Activated B cell treated with CpG ODN at 0.5 μM for 24 hours (primary cell): Measurements from ENCODE around the gene PARP8. TPM values are rescaled to one million over a fixed set of nuclear protein-coding genes. Genes with fewer than 3 reads are reported as not detected.

Source experiments
- ATAC-seq: fragments of 200-7000 bp; cut with Tn5 transposase; one replicate; pipeline ENCODE4 v1.10.0; 2021; ENCODE audit warnings: low read depth, mild to moderate bottlenecking, moderate library complexity
- CTCF ChIA-PET: fragments of 350-600 bp; sonication (Branson Sonifier 250); formaldehyde crosslinking; loops from one replicate; lab custom pipeline; 2021; ENCODE audit warnings: antibody characterized with exemption; lab: Charles Lee
- POLR2A ChIA-PET: fragments of 350-600 bp; sonication (Branson Sonifier 250); formaldehyde crosslinking; loops from one replicate; lab custom pipeline; 2021; ENCODE audit warnings: antibody characterized with exemption; lab: Charles Lee
- DNase-seq: peaks from one replicate; pipeline ENCODE4 v3.0.0; 2022
- H3K27ac Mint-ChIP-seq: one replicate; pipeline ENCODE4 v1.8.0; 2020; ENCODE audit warnings: mixed read lengths
- H3K27me3 Mint-ChIP-seq: one replicate; pipeline ENCODE4 v1.8.0; 2021; ENCODE audit warnings: mixed read lengths
- H3K36me3 Mint-ChIP-seq: one replicate; pipeline ENCODE4 v1.8.0; 2021; ENCODE audit warnings: low read depth, mixed read lengths
- H3K4me1 Mint-ChIP-seq: one replicate; pipeline ENCODE4 v1.8.0; 2021; ENCODE audit warnings: mixed read lengths
- H3K4me3 Mint-ChIP-seq: one replicate; pipeline ENCODE4 v1.8.0; 2020; ENCODE audit warnings: mild to moderate bottlenecking, mixed read lengths
- H3K9me3 Mint-ChIP-seq: one replicate; pipeline ENCODE4 v1.8.0; 2020; ENCODE audit warnings: mixed read lengths
- intact Hi-C: fragments of 100-400 bp; cut with micrococcal nuclease; formaldehyde crosslinking; loops from one replicate; pipeline ENCODE4 v1.15.1; 2024
- total RNA-seq: library from RNA; stranded (reverse); gene quantifications from 2 replicates; pipeline ENCODE4 v1.2.3, GENCODE V29; 2022
- TF ChIP-seq, protein P1 (sequence below): fragments of 200-600 bp; IDR thresholded peaks from one replicate; pipeline ENCODE4 v1.8.0; 2022; ENCODE audit warnings: antibody characterized with exemption, mild to moderate bottlenecking

The PARP8 gene
- total RNA-seq, 1 donor from 2014 or later = 56.0 TPM

GRCh38 chr5:50822761-50823160 lies 156.3 kb downstream of the PARP8 start:
- Mint-ChIP-seq H3K4me3 (no peak overlapping the region), H3K27ac (no peak overlapping the region), H3K4me1 (peaks cover 4% of the 10 kb centered on the region), H3K9me3 (no peaks in the 10 kb centered on the region), H3K27me3 (no peaks in the 10 kb centered on the region), H3K36me3 (peaks cover 78% of the 10 kb centered on the region)
- DNase-seq (no peak), ATAC-seq (no peak)
- ChIA-PET CTCF (no interaction called here), POLR2A (no interaction called here)
- TF ChIP-seq, protein P1, sequence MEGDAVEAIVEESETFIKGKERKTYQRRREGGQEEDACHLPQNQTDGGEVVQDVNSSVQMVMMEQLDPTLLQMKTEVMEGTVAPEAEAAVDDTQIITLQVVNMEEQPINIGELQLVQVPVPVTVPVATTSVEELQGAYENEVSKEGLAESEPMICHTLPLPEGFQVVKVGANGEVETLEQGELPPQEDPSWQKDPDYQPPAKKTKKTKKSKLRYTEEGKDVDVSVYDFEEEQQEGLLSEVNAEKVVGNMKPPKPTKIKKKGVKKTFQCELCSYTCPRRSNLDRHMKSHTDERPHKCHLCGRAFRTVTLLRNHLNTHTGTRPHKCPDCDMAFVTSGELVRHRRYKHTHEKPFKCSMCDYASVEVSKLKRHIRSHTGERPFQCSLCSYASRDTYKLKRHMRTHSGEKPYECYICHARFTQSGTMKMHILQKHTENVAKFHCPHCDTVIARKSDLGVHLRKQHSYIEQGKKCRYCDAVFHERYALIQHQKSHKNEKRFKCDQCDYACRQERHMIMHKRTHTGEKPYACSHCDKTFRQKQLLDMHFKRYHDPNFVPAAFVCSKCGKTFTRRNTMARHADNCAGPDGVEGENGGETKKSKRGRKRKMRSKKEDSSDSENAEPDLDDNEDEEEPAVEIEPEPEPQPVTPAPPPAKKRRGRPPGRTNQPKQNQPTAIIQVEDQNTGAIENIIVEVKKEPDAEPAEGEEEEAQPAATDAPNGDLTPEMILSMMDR = no peak
- intact Hi-C loops = no loop called here

- Mint-ChIP-seq H3K27me3 (no peaks in the 10 kb centered on the region), H3K36me3 (peaks cover 80% of the 10 kb centered on the region), H3K27ac (no peak overlapping the region), H3K9me3 (no peaks in the 10 kb centered on the region), H3K4me3 (no peak overlapping the region), H3K4me1 (peaks cover 4% of the 10 kb centered on the region)
- POLR2A ChIA-PET = no interaction called here
- CTCF ChIA-PET = no interaction called here
- ATAC-seq (no peak), DNase-seq (no peak)
- TF ChIP-seq, protein P1 = no peak
- intact Hi-C loops = no loop called here
Observed at GRCh38 chr5:50823568-50823967, 157.1 kb downstream of the PARP8 start.

DNA sequence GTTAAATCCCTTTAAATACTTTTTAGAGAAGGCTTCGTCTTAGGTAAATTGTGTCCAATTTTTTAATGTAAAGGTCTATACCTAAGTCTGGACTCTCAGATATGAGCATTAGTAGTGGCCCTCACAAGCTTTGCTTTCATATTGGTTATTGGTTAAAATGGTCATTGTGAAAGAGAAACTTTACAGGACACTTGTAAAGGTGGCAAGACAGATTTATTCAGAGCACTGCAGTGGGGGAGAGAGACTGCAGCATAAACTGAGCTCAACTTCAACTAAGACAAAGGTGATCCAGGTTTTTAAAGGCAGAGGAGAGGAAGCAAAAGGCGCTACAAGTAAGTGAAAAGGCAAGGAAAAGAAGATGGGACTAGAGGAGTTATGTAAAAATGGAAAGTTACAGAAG lies 157.7 kb downstream of the PARP8 start:
- CTCF ChIA-PET = no interaction called here
- Mint-ChIP-seq H3K27me3 (no peaks in the 10 kb centered on the region), H3K27ac (no peak overlapping the region), H3K9me3 (no peaks in the 10 kb centered on the region), H3K4me1 (peaks cover 4% of the 10 kb centered on the region), H3K4me3 (no peak overlapping the region), H3K36me3 (peaks cover 81% of the 10 kb centered on the region)
- TF ChIP-seq, protein P1 = no peak
- intact Hi-C loops = no loop called here
- no peak for ATAC-seq
- POLR2A ChIA-PET = no interaction called here
- no peak for DNase-seq

- peaks cover 71% of the 10 kb centered on the region for H3K36me3 Mint-ChIP-seq
- POLR2A ChIA-PET = no interaction called here
- CTCF ChIA-PET = no interaction called here
- intact Hi-C loops = no loop called here
- TF ChIP-seq, protein P1 = no peak
- H3K4me1 Mint-ChIP-seq = peaks cover 4% of the 10 kb centered on the region
- H3K4me3 Mint-ChIP-seq = no peak overlapping the region
- H3K27me3 Mint-ChIP-seq = no peaks in the 10 kb centered on the region
- ATAC-seq = no peak
- DNase-seq = no peak
- H3K9me3 Mint-ChIP-seq = no peaks in the 10 kb centered on the region
- H3K27ac Mint-ChIP-seq = no peak overlapping the region
Observed at GRCh38 chr5:50827516-50828247, 161.2 kb downstream of the PARP8 start.

- CTCF ChIA-PET = no interaction called here
- Mint-ChIP-seq H3K36me3 (peaks cover 67% of the 10 kb centered on the region), H3K27me3 (no peaks in the 10 kb centered on the region), H3K4me1 (peaks cover 4% of the 10 kb centered on the region), H3K4me3 (no peak overlapping the region), H3K27ac (no peak overlapping the region), H3K9me3 (no peaks in the 10 kb centered on the region)
- no peak for DNase-seq
- no peak for ATAC-seq
- intact Hi-C loops = no loop called here
- TF ChIP-seq, protein P1 = no peak
- POLR2A ChIA-PET = no interaction called here
Observed at GRCh38 chr5:50829023-50829422, 162.6 kb downstream of the PARP8 start.
